Stimulated activated naive CD4-positive, alpha-beta T cell treated with Interleukin-2 at 50 U/mL for 16 hours (primary cell): ENCODE results near the gene ACAD11.

Experiments used
- DNase-seq: peaks from one replicate; lab custom pipeline; 2025; lab: John Stamatoyannopoulos, UW

Gene ACAD11

DNA sequence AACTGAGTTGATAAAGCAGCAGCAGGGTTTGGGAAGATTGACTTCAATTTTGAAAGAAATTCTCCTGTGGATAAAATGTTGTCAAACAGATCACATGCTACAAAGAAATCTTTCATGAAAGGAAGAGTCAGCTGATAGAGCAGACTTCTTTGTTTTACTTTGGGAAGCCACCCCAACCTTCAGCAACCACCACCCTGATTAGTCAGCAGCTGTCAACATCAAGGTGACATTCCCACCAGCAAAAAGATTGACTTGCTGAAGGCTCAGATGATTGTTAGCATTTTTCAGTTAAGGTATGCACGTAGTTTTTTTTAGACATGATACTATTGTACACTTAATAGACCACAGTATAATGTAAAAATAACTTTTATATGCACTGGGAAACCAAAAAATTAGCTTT is 150.1 kb downstream of the ACAD11 start:
- no peak for DNase-seq

GRCh38 chr3:132509096-132509495 is 150.5 kb downstream of the ACAD11 start:
- no peak for DNase-seq
